NCI-H446 treated with DMSO at 0.1 percent for 48 hours (cell line): Measurements from ENCODE around the gene SEC31A.
"Not testable (repeated sequence)": the region's sequence is repeated elsewhere in the genome, so short reads cannot be mapped to it uniquely, and the experiment has no call there.

Experiments
- DNase-seq: peaks from one replicate; lab custom pipeline; 2025; lab: John Stamatoyannopoulos, UW

SEC31A gene

DNA sequence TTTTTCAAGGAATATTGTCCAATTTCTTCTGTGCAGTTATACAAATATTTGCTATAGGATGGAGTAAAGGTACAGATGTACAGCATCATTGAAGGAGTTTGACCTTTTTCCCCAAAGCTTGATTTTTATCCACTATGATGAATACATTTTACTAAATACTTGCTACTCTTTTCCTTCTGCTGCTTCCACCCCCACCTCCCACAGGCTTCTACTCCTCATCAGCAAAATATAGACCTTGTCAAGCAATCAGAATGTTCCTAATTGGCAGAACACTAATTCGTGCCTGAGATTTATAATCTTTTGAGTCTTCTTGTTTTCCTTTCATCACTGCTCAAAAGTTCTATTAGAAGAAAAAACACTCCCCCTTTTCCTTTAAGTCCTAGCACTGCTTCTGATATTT lies 5.8 kb upstream of the SEC31A start:
- DNase-seq = no peak

DNA sequence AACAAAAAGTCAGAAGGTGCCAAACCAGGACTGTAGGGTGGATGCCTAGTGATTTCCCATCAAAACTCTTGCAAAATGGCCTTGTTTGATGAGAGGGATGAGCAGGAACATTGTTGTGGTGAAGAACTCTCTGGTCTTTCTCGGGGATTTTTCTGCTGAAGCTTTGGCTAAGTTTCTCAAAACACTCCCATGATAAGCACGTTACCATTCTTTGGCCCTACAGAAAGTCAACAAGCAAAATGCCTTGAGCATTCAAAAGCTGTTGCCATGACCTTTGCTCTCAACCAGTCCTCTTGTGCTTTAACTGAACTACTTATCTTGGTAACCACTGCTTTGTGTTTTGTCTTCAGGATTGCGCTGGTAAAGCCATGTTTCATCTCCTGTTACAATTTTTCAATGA lies 3.0 kb upstream of the SEC31A start:
- DNase-seq = no peak

DNA sequence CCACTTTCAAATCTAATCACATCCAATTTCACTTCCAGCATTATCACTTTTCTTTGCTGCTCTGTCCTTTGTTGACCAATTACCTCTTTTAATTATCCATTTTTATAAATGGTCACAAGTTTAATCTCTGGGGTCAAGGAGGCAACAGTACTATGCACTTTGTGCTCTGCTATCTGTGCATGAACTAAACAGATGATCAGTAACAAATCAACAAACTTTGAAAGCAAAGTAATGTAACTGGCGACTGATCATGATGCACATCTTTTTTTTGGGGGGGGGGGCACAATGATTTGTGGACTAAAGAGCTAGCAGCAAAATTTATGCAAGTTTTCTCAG lies 1.5 kb upstream of the SEC31A start:
- no peak for DNase-seq

DNA sequence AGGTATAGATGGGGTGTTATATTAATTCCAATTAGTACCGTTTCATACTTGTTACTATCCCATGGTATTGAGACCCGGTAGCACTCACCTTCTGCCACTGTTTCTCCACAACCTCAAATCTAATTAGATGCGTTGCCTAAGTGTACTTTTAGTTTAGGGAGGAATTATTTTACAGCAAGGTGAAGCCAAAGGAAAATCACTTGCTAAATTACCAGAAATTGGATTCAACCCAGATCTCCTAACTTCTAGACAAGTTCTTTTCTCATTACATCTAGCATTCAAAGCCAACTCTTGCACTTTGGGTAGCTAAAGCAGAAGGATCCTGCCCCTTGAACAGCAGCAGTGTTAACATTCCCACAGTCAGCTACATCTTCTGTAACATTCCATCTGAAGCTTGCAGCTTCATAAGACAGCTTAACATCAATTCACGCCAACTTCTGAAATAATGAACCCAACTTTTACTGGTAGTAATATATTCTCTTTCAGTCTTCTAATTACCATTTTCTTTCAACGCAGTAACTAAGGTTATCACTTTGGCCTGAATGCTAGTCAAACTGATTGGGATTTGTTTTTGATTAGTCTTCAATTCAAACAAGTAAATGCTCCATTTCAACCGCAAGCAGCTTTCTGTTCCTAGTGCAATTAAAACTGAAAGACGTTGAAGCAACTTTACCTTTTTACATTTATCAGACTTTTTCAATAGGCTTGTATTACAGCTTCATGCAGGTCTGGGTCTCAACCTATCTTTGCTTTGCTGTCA lies 934 bp upstream of the SEC31A start:
- DNase-seq = no peak

DNA sequence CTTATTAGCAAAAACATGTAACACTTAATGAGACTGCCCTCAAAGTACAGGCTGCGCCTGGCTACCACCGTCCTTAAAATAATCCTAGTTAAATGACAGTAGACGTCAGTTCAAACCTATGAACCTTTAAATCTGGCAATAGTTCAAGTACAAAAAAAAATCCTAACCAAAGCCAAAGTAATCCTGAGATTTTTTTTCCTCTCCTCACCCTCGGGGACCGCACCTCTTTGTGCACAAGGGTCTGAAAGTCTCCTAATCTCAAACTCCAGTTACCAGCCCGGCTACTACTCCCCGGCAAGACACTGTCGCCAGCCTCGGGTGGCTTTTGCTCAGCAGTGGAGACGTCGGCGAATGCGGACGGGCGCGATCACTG lies 439 bp downstream of the SEC31A start:
- DNase-seq = no peak

DNA sequence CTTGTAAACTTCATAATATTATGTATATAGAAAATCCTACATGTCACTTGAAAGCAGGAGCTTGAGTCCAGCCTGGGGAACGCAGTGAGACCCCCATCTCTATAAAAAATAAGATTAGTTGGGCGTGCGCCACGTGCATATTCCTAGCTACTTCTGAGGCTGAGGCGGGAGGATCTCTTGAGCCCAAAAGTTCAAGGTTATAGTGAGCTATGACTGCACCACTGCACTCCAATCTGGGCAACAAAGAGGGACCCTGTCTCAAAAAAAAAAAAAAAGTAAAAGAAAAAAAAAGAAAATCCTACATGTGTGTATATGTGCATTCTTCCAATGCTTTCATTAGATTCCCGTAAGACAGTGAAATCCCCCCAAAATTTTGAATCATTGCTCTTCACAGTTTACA lies 1.7 kb downstream of the SEC31A start:
- no peak for DNase-seq

DNA sequence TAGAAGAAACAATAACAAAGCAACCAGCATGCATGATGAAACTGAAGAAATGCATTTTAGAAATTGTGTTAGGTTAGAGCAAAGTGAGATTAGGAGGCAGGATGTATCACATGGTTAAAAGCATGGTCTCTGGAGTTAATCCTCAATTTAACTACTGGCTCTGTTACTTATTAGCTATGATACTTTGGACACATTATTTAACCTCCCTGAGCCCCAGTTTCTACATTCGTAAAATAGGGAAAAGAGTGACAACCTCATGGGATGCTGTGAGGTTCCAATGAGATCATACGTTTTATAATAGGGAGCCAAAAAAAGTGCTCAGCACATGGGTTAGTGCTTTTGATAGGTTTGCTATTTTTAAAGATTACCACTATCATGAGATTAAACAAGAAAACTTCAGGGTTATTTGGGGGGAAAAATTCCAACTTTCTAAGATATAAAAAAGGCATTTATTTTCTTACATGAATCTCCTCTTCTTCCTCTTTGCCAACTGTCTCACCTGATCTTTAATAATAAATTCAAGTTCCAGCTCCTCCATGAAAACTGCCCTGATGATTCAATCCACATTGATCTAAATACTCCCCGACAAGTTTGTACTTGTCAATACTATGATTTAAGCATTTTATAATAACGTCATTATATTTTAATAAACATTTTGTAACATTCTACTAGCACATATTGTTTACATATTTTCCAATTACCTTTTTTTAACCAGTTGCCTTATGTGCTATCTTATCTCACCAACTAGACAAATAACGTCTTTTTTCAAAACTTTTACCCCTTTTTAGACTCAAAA lies 4.6 kb downstream of the SEC31A start:
- no peak for DNase-seq

DNA sequence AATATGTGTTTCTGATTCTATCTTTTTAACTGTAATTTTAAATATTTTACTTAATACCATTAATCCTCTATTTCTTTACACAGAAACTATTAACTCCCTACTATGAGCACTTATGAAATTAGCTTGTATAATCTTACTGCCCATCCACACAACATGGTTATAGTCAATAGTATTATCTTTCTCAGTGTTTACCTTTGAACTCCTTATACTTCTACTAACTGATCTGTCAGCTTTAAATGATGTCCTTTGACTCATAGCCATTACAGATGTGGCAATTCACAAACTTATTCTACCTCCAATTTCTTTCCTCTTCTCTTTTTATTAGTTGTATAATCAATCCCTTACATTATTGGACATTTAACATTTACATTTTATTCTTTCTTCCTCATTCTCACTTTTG lies 5.5 kb downstream of the SEC31A start:
- DNase-seq = no peak

DNA sequence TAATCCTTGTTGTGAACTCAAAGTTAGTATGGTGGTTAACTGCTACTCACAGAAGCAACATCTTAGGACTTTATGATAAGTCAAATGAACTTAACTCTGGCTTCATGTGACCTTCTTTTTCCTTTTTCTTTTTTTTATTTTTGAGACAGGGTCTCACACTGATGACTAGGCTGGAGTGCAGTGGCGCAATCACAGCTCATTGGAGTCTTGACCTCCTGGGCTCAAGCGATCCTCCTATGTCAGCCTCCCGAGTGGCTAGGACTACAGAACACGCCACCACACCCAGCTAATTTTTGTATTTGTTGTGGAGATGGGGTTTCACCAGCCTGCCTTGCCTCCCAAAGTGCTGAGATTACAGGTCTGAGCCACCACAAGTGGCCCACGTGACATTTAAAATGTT lies 22.4 kb downstream of the SEC31A start:
- no peak for DNase-seq

DNA sequence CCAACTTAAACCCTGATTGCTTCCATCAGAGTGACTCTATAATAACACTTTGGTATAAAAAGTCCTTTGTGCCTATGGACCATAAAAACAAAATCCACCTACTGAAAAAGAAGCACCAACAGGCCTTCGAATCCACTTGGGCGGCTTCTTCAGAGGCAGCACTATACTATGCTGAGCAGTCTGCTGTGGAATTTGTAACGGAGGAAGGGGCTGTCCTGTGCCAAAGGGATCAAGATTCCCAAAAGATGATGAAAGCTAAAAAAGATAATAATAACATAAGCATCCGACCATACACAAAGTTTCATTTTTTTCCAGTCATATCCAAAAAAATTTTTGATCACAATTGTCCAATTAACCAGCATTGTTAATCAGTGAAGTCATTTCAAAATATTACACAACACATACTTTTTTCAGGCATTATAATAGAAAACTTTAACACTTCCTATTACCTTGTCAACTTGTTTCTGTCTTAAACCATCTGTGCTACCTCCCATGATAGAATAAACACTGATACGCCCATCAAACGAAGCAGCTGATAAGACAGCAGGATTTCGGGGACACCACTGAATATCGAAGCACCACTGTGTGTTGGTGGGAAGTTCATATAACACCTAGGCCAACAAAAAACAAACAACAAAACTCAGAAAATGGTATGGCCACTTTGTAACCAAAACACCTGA lies 24.1 kb downstream of the SEC31A start:
- DNase-seq = no peak

DNA sequence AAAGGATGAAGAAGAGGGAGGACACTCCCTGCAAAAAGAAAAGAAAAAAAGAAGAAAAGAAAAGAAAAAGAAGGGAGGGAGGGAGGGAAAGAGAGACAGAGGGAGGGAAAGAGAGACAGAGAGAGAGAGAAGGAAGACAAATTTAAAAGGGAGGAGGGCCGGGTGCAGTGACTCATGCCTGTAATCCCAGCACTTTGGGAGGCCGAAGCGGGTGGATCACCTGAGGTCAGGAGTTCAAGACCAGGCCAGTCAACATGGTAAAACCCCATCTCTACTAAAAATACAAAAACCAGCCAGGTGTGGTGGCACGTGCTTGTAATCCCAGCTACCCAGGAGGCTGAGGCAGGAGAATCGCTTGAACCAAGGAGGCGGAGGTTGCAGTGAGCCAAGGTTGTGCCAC lies 24.9 kb downstream of the SEC31A start:
- DNase-seq = not testable (repeated sequence)

DNA sequence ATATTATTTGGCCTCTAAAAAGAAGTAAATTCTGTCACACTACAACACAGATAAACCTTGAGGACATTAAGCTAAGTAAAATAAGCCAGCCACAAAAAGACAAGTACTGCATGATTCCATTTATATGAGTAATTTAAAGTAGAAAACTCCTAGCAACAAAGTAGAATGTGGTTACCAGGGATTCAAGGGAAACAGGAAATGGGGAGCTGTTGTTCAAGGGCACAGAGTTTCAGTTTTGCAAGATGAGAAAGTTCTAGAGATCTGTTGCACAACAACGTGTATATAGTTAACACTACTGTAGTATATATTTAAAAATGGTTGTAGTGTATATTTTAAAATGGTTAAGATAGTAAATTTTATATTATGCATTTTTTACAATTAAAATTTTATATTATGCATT lies 25.4 kb downstream of the SEC31A start:
- no peak for DNase-seq

DNA sequence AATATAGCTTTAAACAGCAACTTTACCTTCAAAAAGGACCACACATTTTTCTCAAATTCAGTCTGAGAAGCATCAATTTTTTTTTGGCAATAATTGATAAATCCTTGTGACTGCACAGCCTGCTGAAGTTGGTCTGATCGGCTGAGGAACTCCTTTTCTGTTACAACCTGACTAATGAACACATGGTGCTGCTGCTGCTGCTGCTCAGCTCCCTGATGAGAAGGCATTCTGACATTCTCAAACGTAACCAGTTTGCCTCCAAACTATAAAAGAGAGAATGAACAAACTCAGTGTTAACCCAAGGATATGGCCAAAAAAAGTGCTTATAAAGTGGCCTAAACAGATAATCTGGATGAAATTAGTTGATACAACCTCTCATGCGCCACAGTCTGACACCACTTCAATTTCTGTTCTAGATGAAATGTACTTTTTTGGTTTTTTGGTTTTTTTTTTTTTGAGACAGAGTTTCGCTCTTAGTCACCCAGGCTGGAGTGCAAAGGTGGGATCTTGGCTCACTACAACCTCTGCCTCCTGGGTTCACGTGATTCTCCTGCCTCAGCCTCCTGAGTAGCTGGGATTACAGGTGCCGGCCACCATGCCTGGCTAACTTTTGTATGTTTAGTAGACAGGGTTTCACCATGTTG lies 26.5 kb downstream of the SEC31A start:
- no peak for DNase-seq

DNA sequence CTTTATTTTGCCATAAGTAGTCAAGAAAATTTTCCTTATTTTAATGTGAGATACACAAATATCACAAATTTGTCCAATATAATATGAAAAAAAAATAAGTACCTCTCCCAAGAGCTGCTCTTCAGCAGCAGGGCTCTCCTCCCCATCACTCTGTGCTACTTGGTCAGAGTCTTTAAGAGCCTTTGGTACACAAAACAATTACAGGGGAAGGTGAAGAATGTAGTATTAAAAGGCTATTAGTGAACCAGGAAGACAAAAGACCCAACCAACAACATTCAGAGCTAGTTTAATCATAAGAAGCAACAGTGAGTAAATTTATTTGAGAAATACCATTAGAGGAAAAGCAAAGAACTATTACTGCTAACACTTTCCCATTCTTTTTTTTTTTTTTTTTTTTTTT lies 29.4 kb downstream of the SEC31A start:
- DNase-seq = no peak

DNA sequence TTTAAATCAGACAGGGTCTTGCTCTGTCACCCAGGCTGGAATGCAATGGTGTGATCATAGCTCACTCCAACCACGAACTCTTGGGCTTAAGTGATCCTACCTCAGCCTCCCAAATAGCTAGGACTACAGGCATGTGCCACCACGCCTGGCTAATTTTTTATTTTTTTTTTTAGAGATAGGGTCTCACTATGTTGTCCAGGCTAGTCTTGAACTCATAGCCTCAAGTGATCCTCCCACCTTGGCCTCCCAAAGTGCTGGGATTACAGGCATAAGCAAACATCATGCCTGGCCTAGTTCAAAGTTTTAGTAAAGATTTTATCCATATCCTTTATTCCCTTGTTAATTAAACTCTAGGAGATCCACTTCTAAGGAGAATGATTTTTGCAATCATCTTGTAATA lies 30.5 kb downstream of the SEC31A start:
- not testable (repeated sequence) for DNase-seq

DNA sequence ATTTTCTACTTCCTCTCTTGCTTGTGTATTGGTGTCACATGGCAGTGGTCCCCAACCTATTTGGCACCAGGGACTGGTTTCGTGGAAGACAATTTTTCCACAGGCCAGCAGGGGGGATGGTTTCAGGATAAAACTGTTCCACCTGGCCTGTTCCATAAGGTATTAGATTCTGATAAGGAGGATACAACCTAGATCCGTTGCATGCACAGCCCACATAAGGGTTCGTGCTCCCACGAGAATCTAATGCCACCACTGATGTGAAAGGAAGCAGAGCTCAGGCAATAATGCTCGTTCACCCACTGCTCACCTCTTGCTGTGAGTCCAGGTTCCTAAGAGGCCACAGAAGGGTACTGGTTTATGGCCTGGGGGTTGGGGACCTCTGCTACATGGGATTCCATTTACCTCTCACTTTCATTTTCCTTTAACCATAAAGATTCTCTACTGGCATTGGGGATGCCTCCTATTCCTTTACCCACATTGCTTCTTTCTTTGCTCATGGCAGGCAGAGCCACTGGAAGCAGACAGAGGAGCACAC lies 38.1 kb downstream of the SEC31A start:
- DNase-seq = no peak

DNA sequence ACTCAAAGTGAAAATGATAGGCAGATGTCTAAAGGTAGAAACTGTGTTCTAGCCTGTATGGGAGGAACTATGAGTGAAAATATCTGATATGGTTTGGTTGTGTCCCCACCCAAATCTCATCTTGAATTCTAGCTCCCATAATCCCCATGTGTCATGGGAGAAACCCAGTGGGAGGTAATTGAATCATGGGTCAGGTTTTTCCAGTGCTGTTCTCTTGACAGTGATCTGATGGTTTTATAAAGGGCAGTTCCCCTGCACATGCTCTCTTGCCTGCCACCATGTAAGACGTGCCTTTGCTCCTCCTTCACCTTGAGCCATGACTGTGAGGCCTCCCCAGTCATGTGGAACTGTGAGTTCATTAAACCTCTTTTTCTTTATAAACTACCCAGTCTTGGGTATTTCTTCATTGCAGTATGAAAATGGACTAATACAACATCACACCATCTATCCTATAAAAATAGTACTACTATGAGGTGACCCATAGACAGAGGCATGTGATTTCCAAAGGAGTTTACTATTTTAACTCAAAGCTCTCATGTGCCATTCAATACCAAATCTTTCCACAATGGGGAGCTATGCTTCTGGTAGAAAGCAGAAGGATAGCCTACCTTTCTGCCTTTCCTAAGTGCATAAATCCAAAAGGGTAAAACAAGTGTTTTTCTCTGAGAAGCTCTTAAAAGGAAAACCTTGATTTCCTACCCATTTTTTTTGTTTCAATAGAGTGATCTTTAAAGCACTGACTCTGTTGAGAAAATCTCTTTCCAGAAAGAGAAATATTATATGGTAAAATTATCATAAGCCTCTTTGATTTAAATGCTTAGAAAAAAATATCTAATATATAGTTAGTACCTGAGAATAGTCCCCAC lies 38.8 kb downstream of the SEC31A start:
- no peak for DNase-seq

DNA sequence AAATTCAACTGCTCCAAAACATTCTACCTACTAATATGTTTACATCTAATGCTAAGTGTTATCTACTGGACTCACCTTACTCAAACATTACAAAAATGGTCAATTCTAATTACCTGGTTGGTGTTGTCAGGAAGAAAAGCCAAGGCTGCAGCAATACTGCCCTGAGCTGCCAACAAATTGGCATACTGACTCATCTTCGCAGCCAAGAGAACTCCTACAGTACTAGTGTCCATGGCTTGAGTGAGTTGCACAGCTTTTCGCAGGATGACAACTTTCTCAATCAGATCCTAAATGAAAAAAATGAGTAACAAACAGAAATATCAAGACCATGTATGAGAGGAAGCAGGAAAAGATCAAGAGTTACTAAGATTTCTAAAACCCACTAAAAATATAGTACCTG lies 39.6 kb downstream of the SEC31A start:
- no peak for DNase-seq

DNA sequence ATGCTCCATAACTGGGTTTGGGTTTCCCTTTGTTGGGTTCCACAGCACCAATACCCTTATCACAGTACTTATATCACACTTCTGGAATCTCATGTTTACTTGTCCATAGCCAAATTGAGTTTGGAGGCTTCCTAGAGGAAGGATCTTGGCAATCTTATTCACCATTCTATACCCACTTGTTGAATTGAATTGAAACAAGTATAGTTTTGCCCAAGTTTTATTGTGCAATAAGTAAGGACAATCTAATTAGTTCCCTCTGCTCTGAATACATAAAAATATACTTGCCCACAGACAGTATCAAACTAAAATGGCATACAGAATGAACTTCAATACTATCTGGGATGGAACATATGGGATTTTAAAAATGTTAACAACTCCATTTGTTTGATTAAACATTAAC lies 40.3 kb downstream of the SEC31A start:
- DNase-seq = no peak

DNA sequence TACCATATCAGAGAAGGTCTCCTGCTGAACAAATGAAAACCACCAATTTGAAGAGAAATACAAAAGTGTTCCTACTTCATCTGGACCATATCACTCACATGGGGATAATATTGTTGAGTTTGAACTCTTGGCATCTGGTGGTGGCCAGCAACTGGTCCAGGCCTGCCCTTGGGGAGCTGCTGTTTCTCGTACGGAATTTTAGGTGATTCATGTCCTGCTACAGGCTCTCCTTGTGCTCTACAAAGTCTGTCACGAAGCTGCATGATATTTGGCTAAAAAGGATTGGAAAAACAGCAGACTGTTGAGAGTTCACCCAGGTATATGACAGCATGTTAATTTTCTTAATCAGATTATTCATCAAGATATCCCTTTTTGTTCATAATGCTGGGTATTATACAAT lies 42.2 kb downstream of the SEC31A start:
- DNase-seq = no peak

DNA sequence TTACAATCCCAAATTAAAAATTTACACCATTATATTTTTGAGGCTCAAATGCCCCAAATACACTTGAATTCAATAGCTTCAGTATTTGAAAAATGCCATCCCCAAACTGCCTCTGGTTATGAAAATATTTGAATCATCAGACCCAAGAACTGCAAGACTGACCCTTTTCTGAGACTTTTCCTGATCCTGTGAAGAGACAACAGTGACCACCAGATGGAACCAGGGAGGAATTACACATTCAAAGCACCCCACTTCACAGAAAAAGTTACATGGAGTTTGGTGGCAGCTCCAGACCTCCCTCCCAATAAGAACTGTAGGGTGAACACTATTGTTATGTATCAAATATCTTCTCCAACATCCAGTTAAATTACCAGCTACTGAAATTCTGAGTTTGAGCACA lies 48.4 kb downstream of the SEC31A start:
- DNase-seq = no peak

DNA sequence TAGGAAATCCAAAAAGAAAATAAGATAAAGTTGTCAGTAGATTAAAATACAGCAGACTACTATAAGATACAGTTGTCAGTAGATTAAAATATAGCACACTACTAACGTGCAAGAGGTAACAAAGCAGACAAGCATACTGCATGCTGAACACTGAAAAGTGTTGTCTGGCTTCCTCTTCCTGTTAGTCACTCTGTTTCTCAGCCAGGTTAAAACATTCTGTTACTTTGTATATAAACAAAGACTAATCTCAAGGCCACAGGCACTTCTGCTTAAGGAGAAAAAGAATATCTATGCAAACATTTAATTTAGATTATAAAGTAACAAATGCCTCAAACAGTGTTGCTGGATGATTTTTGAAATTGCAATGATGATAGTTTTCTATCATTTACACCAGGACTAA lies 51.3 kb downstream of the SEC31A start:
- DNase-seq = no peak
